Stomach smooth muscle (tissue), 2 donors: ENCODE results near the gene SS18L1.
"Not testable (repeated sequence)": the region's sequence is repeated elsewhere in the genome, so short reads cannot be mapped to it uniquely, and the experiment has no call there.

Source experiments
- H3K27ac ChIP-seq: one replicate; pipeline ENCODE4 v1.7.0; 2013; ENCODE audit warnings: mild to moderate bottlenecking, low read length, inconsistent platforms
- H3K27me3 ChIP-seq, 2 donors: one replicate each; pipeline ENCODE4 v1.7.0; 2013; ENCODE audit warnings: low read length in 2 of 2; ENCODE audit not compliant: insufficient read depth in 2 of 2, control insufficient read depth in 1 of 2
- H3K36me3 ChIP-seq, 2 donors: one replicate each; pipeline ENCODE4 v1.7.0; 2013; ENCODE audit warnings: low read length in 2 of 2; ENCODE audit not compliant: control insufficient read depth in 2 of 2, insufficient read depth in 2 of 2
- H3K4me1 ChIP-seq: one replicate; pipeline ENCODE4 v1.7.0; 2013; ENCODE audit warnings: low read length; ENCODE audit not compliant: control insufficient read depth, insufficient read depth
- H3K4me3 ChIP-seq, 2 donors: one replicate each; pipeline ENCODE4 v1.7.0; 2013; ENCODE audit warnings: low read length in 2 of 2
- H3K9ac ChIP-seq, 2 donors: one replicate each; pipeline ENCODE4 v1.7.0; 2013; ENCODE audit warnings: low read length in 2 of 2, mild to moderate bottlenecking in 1 of 2
- H3K9me3 ChIP-seq, 2 donors: one replicate each; pipeline ENCODE4 v1.7.0; 2013; ENCODE audit warnings: low read length in 2 of 2; ENCODE audit not compliant: control insufficient read depth in 2 of 2
- donor health status: healthy.
- donor health status: Pancreatic carcinoma.

Gene SS18L1

GRCh38 chr20:62139636-62140035 lies 3.9 kb upstream of the SS18L1 start:
- no peak overlapping the region for H3K9ac ChIP-seq
- no peaks in the 10 kb centered on the region for H3K27me3 ChIP-seq
- H3K4me1 ChIP-seq, result peaks cover 27% of the 10 kb centered on the region
- H3K27ac ChIP-seq, result no peak overlapping the region
- H3K4me3 ChIP-seq, result no peak overlapping the region
- peaks cover 42 to 46% of the 10 kb centered on the region in 2 donors for H3K36me3 ChIP-seq
- no peaks in the 10 kb centered on the region for H3K9me3 ChIP-seq

- Histone ChIP-seq H3K27ac (peak overlapping the region; percentile 46), H3K4me1 (peaks cover 38% of the 10 kb centered on the region), H3K27me3 (no peaks in the 10 kb centered on the region), H3K9me3 (no peaks in the 10 kb centered on the region), H3K4me3 (peak overlapping the region in 1 of 2 donors; percentile 80), H3K36me3 (peaks cover 34 to 38% of the 10 kb centered on the region in 2 donors), H3K9ac (peak overlapping the region in 1 of 2 donors; percentile 63)
Observed at GRCh38 chr20:62141043-62141396, 2.5 kb upstream of the SS18L1 start.

GRCh38 chr20:62141397-62142251 lies 1.9 kb upstream of the SS18L1 start:
- no peaks in the 10 kb centered on the region for H3K9me3 ChIP-seq
- peaks cover 39% of the 10 kb centered on the region for H3K4me1 ChIP-seq

DNA sequence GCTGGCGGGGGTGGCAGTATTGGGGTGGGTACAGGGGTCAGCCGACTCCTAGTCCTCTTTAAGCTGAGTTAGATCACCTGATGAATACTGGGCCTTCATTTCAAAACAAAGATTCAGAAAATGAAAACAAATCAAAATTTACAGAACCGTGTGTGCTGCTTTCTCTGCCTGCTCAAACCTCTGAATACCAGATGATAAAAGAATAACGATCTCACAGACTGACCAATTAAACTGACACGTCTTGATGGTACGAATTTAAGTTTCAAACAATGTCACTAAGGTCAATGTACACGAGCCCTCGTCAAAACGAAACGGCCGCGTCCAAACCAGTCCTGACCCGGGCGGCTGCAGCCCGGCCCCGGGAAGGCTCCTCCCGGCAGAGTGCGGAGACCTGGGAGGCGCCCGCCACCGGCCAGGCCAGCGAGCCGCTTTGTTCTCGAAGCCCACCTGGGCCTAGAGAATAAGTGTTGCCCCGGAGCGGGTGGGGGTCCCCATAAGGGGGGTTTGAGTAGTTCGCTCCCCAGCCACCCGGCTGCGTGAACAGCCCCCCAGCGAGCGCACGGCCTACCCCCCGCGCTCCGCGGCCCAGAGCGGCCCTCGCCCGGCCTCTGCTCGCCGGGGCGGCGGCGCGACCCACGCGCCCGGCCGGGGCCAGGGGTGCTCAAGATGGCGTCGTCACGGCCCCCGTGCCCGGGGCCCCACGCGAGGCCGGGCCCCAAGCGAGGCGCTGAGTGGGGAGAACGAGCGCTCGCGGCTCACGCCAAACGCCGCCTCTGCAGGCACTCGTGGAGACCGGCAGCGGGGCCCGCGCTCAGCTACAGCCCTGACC lies 1.1 kb upstream of the SS18L1 start:
- H3K27me3 ChIP-seq, result no peaks in the 10 kb centered on the region
- H3K9me3 ChIP-seq, result no peaks in the 10 kb centered on the region
- peak overlapping the region; percentile 67 to 80 for H3K4me3 ChIP-seq
- H3K36me3 ChIP-seq, result peaks cover 24 to 27% of the 10 kb centered on the region in 2 donors
- H3K9ac ChIP-seq, result peak overlapping the region; percentile 63 to 76
- H3K27ac ChIP-seq, result peak overlapping the region; percentile 46
- peaks cover 43% of the 10 kb centered on the region for H3K4me1 ChIP-seq

More at GRCh38 chr20:62141397-62142251, 1.9 kb upstream of the SS18L1 start:
- no peaks in the 10 kb centered on the region for H3K27me3 ChIP-seq
- H3K36me3 ChIP-seq, result peaks cover 31 to 33% of the 10 kb centered on the region in 2 donors
- peak overlapping the region; percentile 67 to 80 for H3K4me3 ChIP-seq
- H3K9ac ChIP-seq, result peak overlapping the region; percentile 63 to 76
- peak overlapping the region; percentile 46 for H3K27ac ChIP-seq

DNA sequence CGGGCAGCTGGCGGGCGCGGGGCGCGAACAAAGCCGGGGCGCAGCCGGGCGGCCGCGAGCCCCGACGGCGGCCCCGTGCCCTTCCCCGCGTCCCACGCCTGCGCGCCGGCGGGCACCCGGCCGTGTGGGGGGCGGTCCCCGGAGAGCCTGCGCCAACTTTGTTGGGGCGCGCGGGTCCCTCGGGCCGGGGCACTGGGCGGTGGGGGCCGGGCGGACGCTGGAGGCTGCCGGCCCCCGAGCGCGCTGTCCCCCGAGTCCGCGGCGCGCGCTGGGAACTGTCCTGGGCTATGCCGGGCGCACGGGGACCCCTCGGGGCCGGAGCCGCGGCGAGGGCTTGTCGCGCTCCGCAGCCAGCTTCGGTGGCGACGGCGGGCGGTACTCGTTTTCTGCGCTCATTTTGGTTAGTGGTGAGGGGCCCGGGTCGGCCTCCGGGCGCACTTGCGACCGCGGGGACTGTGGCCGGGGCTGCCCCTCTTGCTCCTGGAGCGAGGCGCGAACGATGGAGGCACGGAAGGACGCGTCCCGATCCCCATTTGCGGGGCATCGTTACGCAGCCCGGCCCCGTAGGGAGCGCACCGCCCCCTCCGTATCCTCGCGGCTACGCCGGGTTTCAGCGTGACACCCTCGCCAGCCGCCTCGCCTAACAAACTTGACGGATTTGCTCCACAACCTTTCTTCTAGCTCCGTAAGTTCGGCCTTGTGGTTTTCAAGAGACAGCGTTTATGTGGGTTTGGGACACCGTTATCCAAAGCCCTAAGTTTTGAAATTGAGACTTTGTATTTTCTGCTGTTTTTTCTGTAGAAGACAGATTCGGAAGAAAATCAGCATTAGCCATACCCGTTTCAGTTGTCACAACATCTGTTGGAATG lies 622 bp downstream of the SS18L1 start:
- Histone ChIP-seq H3K27ac (peak overlapping the region; percentile 80), H3K4me3 (peak overlapping the region; percentile 74 to 80), H3K9ac (peak overlapping the region; percentile 49 to 68), H3K9me3 (no peaks in the 10 kb centered on the region), H3K36me3 (peaks cover 10 to 12% of the 10 kb centered on the region in 2 donors), H3K27me3 (no peaks in the 10 kb centered on the region), H3K4me1 (peaks cover 49% of the 10 kb centered on the region)

DNA sequence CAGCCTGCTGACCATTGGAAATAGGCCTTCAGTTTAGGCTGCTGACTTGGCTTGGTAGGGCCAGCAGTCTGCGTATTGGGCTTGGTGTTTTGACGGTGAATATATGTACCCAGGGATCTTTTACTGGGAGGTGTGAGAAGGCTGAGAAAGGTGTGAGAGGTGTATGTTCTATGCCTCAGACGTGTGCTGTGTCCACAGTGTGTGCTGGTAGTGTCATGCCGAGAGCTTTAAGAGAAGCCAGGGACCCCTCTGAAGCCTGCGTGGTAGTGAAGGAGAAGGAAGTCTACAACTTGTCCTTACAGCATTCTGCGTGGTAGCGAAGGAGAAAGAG lies 2.1 kb downstream of the SS18L1 start:
- no peak overlapping the region for H3K9ac ChIP-seq
- H3K4me1 ChIP-seq, result peaks cover 53% of the 10 kb centered on the region
- H3K27me3 ChIP-seq, result no peaks in the 10 kb centered on the region
- no peak overlapping the region for H3K27ac ChIP-seq
- H3K4me3 ChIP-seq, result peak overlapping the region in 1 of 2 donors; percentile 80
- no peaks in the 10 kb centered on the region for H3K9me3 ChIP-seq
- H3K36me3 ChIP-seq, result no peaks in the 10 kb centered on the region

- H3K27me3 ChIP-seq, result no peaks in the 10 kb centered on the region
- H3K36me3 ChIP-seq, result no peaks in the 10 kb centered on the region
- H3K27ac ChIP-seq, result no peak overlapping the region
- peaks cover 47% of the 10 kb centered on the region for H3K4me1 ChIP-seq
- H3K4me3 ChIP-seq, result no peak overlapping the region
- no peak overlapping the region for H3K9ac ChIP-seq
- H3K9me3 ChIP-seq, result no peaks in the 10 kb centered on the region
Observed at GRCh38 chr20:62146019-62146755, 2.6 kb downstream of the SS18L1 start.

DNA sequence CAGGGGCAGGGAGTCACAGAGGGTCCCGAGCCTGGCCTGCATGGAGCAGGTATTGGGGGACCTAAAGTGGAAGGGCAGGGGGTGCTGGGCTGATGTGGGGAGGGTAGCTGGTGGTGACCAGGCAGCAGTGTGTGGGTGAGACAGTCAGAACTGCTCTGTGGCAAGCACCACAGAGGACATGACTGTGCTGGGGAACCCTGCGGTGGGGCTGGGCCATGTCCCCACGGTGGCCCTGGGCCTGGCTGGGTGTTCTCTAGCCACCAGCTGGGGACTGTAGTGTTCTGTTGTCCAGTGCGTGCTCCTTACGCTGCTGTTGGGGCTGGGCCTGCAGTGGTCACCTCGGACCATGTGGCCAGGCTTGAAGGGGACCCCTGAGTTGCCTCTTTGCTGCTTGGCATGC lies 3.6 kb downstream of the SS18L1 start:
- Histone ChIP-seq H3K27ac (no peak overlapping the region), H3K27me3 (no peaks in the 10 kb centered on the region), H3K9me3 (no peaks in the 10 kb centered on the region), H3K4me1 (peaks cover 38% of the 10 kb centered on the region), H3K36me3 (no peaks in the 10 kb centered on the region), H3K9ac (no peak overlapping the region), H3K4me3 (no peak overlapping the region)

DNA sequence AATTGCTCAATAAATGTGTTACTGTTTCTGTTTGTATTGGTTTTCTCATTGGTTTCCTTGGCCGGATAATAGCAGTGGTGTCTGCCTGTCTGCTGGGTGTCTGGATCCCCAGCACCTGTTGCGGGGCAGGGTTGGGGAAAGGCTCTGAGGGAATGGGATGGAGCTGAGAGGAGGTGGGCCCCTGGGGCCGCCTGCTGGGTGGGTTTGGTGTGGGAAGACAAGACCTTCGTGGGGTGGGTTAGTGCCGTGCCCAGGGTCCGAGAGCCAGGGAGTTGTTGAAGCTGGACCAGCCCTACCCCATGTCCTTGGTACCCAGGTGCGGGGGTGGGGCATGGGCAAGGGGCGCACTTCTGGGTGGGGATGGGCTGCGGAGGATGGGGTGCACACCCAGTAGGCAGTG lies 4.0 kb downstream of the SS18L1 start:
- Histone ChIP-seq H3K36me3 (no peaks in the 10 kb centered on the region), H3K4me3 (no peak overlapping the region), H3K9ac (no peak overlapping the region), H3K27ac (no peak overlapping the region), H3K9me3 (no peaks in the 10 kb centered on the region), H3K27me3 (no peaks in the 10 kb centered on the region), H3K4me1 (peaks cover 36% of the 10 kb centered on the region)

DNA sequence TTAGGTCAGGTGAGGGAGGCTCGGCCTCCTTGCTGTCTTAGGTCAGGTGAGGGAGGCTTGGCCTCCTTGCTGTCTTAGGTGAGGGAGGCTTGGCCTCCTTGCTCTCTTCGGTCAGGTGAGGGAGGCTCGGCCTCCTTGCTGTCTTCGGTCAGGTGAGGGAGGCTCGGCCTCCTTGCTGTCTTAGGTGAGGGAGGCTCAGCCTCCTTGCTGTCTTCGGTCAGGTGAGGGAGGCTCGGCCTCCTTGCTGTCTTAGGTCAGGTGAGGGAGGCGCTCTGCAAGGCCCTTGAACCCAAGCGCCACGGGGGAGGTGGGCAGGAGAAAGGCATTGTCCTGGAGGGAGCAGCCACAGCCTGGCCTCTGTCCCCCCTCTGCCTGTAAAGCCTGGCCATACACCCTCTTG lies 4.8 kb downstream of the SS18L1 start:
- not testable (repeated sequence) for H3K27ac ChIP-seq, H3K4me3 ChIP-seq, H3K9me3 ChIP-seq, H3K27me3 ChIP-seq, H3K9ac ChIP-seq, H3K36me3 ChIP-seq
- peaks cover 36% of the 10 kb centered on the region for H3K4me1 ChIP-seq
